ENCODE results near the gene PTGIR. TPM values are rescaled to one million over a fixed set of nuclear protein-coding genes. Genes with fewer than 3 reads are reported as not detected.

PTGIR gene
- polyA plus RNA-seq, 1 donor (not counting 4 experiments of a cell fraction or from before 2014, with no cell fraction given): not detected

DNA sequence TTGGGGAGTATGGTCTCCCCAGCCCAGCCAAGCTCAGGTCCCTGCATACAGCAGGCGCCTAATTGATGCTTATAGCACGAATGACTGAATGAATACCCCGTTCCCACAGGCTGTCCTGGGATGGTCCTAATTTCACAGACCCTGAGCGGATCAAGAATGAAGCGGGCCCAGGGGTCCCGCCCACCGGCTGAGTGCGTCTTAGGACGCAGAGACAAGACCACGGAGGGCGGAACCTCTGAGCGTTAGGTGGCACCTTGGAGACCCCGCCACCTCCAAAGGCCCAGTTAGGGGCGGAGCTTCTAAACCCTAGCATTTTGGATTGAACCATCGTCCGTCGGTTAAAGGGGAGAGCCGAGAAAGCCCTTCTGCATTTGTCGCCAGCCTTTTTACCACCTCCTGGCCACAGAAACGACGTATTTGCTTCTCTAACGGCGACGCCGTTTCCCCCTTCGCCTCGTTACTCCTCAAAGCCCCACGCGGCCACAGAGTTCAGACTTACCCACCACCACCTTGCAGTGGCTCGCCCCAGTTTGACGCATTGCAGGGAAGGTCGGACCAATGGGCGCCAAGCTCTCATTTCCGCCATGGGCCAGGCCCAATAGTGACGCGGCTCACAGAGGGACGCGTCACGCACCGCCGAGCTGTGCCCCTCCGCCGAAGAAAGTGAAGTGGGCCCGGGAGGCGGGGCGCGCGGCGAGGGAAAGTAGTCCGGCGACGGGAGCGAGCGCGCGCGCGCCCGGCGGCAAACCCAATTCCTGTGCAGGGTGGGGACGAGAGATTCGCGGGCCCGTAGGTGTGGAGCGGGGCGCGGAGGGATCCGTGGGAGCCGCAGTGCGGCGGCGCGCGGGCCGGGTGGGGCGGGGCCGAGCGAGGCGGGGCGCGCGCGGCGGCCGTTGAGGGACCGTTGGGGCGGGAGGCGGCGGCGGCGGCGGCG, 24.2 kb downstream of the PTGIR start:
- H3K79me2 ChIP-seq (ENCODE audit: control insufficient read depth, insufficient read depth, low read length): peaks cover 45% of the 10 kb centered on the region
- TF ChIP-seq, protein P1, sequence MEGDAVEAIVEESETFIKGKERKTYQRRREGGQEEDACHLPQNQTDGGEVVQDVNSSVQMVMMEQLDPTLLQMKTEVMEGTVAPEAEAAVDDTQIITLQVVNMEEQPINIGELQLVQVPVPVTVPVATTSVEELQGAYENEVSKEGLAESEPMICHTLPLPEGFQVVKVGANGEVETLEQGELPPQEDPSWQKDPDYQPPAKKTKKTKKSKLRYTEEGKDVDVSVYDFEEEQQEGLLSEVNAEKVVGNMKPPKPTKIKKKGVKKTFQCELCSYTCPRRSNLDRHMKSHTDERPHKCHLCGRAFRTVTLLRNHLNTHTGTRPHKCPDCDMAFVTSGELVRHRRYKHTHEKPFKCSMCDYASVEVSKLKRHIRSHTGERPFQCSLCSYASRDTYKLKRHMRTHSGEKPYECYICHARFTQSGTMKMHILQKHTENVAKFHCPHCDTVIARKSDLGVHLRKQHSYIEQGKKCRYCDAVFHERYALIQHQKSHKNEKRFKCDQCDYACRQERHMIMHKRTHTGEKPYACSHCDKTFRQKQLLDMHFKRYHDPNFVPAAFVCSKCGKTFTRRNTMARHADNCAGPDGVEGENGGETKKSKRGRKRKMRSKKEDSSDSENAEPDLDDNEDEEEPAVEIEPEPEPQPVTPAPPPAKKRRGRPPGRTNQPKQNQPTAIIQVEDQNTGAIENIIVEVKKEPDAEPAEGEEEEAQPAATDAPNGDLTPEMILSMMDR (optimal IDR thresholded peaks at IDR 0.05 in 1 of 3, IDR thresholded peaks at IDR 0.05 in 1 of 3, conservative IDR thresholded peaks at IDR 0.05 in 1 of 3; ENCODE audit: extremely low read depth in 1 of 3, insufficient read depth in 2 of 3, low read length in 3 of 3): no peak
- TF ChIP-seq EZH2 (IDR thresholded peaks at IDR 0.05; ENCODE audit: low read length): no peak
- peak; percentile 74 for FAIRE-seq
- H3K9me3 ChIP-seq (ENCODE audit: control insufficient read depth, low read depth, low read length): no peaks in the 10 kb centered on the region
- H4K20me1 ChIP-seq (ENCODE audit: control insufficient read depth, extremely low read depth, insufficient read depth, low read length): peaks cover 8% of the 10 kb centered on the region
- H3K9ac ChIP-seq (ENCODE audit: control insufficient read depth, extremely low read depth, insufficient read depth, low read length): peak overlapping the region; percentile 100
- peak overlapping the region; percentile 85 for H3K4me2 ChIP-seq (ENCODE audit: control insufficient read depth, extremely low read depth, insufficient read depth, low read depth, low read length)
- peak; percentile 73 for DNase-seq (ENCODE audit: low read depth, low spot score)
- peaks cover 4 to 14% of the 10 kb centered on the region in 2 experiments for H3K36me3 ChIP-seq (ENCODE audit: control insufficient read depth in 2 of 2, extremely low read depth in 1 of 2, insufficient read depth in 2 of 2, low read length in 2 of 2)
- dilution Hi-C loops (cut with MboI; ENCODE audit: extremely low pct_ligation_motif_present, low sequenced_read_pairs): no loop called here
- H3K9me1 ChIP-seq (ENCODE audit: control insufficient read depth, extremely low read depth, insufficient read depth, low read length): no peaks in the 10 kb centered on the region
- peak overlapping the region; percentile 100 for H3K27ac ChIP-seq (ENCODE audit: control insufficient read depth, insufficient read depth, low read length)
- H3K27me3 ChIP-seq (ENCODE audit: control insufficient read depth, extremely low read depth, insufficient read depth, low read length): no peaks in the 10 kb centered on the region
- H2AFZ ChIP-seq (ENCODE audit: control insufficient read depth, low read length): peak overlapping the region; percentile 98
- peak overlapping the region; percentile 81 to 99 (median 98) for H3K4me3 ChIP-seq (ENCODE audit: control insufficient read depth in 2 of 3, extremely low read depth in 1 of 3, insufficient read depth in 2 of 3, low read depth in 1 of 3, low read length in 3 of 3)
- H3K4me1 ChIP-seq (ENCODE audit: control insufficient read depth, extremely low read depth, insufficient read depth, low read length): peaks cover 16% of the 10 kb centered on the region

DNA sequence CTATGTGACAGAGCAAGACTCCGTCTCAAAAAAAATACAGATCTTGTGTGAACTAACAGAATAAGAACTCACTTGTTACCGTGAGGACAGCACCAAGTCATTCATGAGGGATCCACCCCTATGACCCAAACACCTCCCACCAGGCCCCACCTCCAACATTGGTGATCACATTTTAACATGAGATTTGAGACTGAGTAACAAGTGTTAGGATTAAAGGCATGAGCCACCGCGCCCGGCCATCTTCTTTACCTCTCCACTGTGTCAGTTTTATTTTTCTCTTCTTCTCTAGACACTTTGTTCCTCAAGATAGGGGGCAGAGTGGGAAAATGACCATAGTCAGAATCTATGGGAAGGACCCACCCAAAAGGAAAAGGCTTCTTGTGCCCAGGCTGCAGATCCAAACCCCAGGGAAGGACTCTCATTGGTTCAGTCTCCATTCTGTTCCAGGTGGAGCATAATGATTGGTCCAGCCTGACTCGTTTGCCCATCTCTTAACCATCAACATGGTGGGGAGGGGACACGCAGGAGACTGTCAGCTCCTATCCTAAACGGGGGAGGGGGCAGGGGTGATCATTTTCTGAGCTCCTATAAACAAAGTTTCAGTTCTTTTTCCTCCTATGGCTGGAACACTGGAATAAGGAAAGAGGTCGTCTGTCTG, 25.0 kb downstream of the PTGIR start:
- FAIRE-seq: no peak
- no peak for DNase-seq (ENCODE audit: low read depth, low spot score)
- Histone ChIP-seq H3K9me3 (ENCODE audit: control insufficient read depth, low read depth, low read length) (no peaks in the 10 kb centered on the region), H3K27ac (ENCODE audit: control insufficient read depth, insufficient read depth, low read length) (peak overlapping the region; percentile 100), H3K79me2 (ENCODE audit: control insufficient read depth, insufficient read depth, low read length) (peaks cover 37% of the 10 kb centered on the region), H3K9ac (ENCODE audit: control insufficient read depth, extremely low read depth, insufficient read depth, low read length) (peak overlapping the region; percentile 100), H3K4me3 (ENCODE audit: control insufficient read depth in 2 of 3, extremely low read depth in 1 of 3, insufficient read depth in 2 of 3, low read depth in 1 of 3, low read length in 3 of 3) (peak overlapping the region; percentile 66 to 99 (median 81)), H2AFZ (ENCODE audit: control insufficient read depth, low read length) (peak overlapping the region; percentile 98), H3K9me1 (ENCODE audit: control insufficient read depth, extremely low read depth, insufficient read depth, low read length) (no peaks in the 10 kb centered on the region), H4K20me1 (ENCODE audit: control insufficient read depth, extremely low read depth, insufficient read depth, low read length) (peaks cover 3% of the 10 kb centered on the region), H3K27me3 (ENCODE audit: control insufficient read depth, extremely low read depth, insufficient read depth, low read length) (no peaks in the 10 kb centered on the region), H3K4me2 (ENCODE audit: control insufficient read depth, extremely low read depth, insufficient read depth, low read depth, low read length) (peak overlapping the region; percentile 85), H3K36me3 (ENCODE audit: control insufficient read depth in 2 of 2, extremely low read depth in 1 of 2, insufficient read depth in 2 of 2, low read length in 2 of 2) (peaks cover 2 to 8% of the 10 kb centered on the region in 2 experiments), H3K4me1 (ENCODE audit: control insufficient read depth, extremely low read depth, insufficient read depth, low read length) (peaks cover 13% of the 10 kb centered on the region)
- dilution Hi-C loops (cut with MboI; ENCODE audit: extremely low pct_ligation_motif_present, low sequenced_read_pairs): no loop called here
- TF ChIP-seq, protein P1 (optimal IDR thresholded peaks at IDR 0.05 in 1 of 3, IDR thresholded peaks at IDR 0.05 in 1 of 3, conservative IDR thresholded peaks at IDR 0.05 in 1 of 3; ENCODE audit: extremely low read depth in 1 of 3, insufficient read depth in 2 of 3, low read length in 3 of 3): no peak

All from keratinocyte (primary cell).